PFSK-1 (cell line): ENCODE results near the gene FBH1.

Source experiments
- FOXP2 ChIP-seq: optimal IDR thresholded peaks from 2 replicates; pipeline ENCODE3; 2011; ENCODE audit warnings: borderline replicate concordance, control low read depth, inconsistent platforms; ENCODE audit not compliant: insufficient read depth; ENCODE audit errors: extremely low read length, extremely low read depth
- POLR2AphosphoS5 ChIP-seq: IDR thresholded peaks from 2 replicates; pipeline ENCODE4 v1.6.1; 2012; ENCODE audit warnings: low read depth, mild to moderate bottlenecking, control low read depth, low read length, moderate library complexity
- SIN3A ChIP-seq: IDR thresholded peaks from 2 replicates; pipeline ENCODE4 v1.6.1; 2012; ENCODE audit warnings: mild to moderate bottlenecking, low read length, moderate library complexity, borderline replicate concordance; ENCODE audit not compliant: insufficient read depth
- TAF1 ChIP-seq: IDR thresholded peaks from 2 replicates; pipeline ENCODE4 v1.6.1; 2012; ENCODE audit warnings: low read length, control low read depth, borderline replicate concordance; ENCODE audit not compliant: insufficient read depth
- TF ChIP-seq, protein P1 (sequence below), 2 experiments: IDR thresholded peaks; 2 replicates each; pipeline versions ENCODE4 v1.6.1 to v1.8.0; 2011 to 2012; ENCODE audit warnings: low read depth in 2 of 2, low read length in 2 of 2, control low read depth in 1 of 2, inconsistent platforms in 1 of 2, mild to moderate bottlenecking in 1 of 2, moderate library complexity in 1 of 2; ENCODE audit not compliant: insufficient read depth in 1 of 2

The FBH1 gene

DNA sequence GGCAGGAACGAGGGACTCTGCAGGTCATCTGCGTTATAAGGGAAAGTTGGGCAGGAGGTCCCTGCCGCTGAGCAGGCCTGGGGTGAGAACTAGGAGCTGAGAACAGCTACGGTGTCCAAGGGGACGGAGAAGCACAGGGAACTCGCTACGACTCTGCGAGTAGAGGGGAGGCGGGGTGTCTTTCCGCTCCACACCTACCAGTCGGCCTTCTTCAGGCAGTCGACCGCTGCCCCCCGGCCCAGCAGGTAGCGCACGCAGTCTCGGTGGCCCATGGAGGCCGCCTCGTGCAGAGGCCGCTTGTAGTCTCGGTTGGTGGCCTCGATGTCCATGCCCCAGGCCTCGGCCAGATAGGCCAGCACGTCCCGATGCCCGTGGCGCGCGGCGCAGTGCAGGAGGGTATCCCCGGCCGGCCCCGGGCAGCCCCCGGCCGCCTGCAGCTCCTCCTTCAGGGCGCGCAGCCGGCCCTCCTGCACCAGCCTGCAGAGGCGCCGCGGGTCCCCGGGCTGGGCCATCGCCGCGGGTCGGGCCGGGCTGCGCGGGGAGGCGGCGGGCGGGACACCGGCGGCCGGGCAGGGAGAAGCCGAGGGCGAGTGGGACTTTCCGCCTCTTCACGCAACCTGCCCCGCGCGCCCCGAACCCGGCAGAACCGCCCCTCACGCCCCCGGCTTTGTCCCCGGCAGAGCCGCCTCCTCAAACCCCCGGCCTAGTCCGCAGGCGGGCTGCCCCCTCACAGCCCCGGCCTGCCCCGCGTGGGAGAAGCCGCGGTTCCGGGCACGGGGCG lies 1.0 kb upstream of the FBH1 start:
- TF ChIP-seq TAF1 (0 out of 2 replicates have a peak, but pooled peaks have one; percentile 21), POLR2AphosphoS5 (no peak), SIN3A (no peak), FOXP2 (peak; percentile 17)
- TF ChIP-seq, protein P1, sequence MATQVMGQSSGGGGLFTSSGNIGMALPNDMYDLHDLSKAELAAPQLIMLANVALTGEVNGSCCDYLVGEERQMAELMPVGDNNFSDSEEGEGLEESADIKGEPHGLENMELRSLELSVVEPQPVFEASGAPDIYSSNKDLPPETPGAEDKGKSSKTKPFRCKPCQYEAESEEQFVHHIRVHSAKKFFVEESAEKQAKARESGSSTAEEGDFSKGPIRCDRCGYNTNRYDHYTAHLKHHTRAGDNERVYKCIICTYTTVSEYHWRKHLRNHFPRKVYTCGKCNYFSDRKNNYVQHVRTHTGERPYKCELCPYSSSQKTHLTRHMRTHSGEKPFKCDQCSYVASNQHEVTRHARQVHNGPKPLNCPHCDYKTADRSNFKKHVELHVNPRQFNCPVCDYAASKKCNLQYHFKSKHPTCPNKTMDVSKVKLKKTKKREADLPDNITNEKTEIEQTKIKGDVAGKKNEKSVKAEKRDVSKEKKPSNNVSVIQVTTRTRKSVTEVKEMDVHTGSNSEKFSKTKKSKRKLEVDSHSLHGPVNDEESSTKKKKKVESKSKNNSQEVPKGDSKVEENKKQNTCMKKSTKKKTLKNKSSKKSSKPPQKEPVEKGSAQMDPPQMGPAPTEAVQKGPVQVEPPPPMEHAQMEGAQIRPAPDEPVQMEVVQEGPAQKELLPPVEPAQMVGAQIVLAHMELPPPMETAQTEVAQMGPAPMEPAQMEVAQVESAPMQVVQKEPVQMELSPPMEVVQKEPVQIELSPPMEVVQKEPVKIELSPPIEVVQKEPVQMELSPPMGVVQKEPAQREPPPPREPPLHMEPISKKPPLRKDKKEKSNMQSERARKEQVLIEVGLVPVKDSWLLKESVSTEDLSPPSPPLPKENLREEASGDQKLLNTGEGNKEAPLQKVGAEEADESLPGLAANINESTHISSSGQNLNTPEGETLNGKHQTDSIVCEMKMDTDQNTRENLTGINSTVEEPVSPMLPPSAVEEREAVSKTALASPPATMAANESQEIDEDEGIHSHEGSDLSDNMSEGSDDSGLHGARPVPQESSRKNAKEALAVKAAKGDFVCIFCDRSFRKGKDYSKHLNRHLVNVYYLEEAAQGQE (IDR thresholded peaks at IDR 0.05; ENCODE audit: insufficient read depth in 1 of 2, low read depth in 2 of 2, low read length in 2 of 2) = no peak

DNA sequence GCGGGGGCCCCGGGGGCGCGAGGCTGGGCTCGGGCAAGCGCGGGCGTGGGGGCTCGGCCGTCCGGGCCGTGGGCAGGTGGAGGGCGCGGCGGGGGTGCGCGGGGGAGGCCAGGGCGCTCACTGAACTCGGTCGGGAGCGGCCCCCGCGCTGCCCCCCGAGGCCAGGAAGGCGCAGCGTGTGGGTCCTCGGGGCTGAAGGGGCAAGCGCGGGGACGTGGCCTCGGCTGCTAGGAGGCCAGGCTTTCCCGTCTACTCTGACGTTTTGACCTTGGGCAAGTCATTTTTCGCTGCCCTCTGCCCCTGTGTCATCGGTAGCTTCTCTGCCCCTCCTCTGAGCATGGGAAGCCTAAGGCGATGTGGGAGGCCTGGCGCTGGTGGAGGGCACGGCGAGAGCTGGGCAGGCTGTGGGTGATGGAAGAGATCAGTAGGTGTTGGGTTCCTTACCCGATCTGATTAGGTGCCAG lies 441 bp downstream of the FBH1 start:
- TF ChIP-seq FOXP2 = no peak
- TF ChIP-seq POLR2AphosphoS5 = no peak
- no peak for TF ChIP-seq TAF1
- no peak for TF ChIP-seq SIN3A
- TF ChIP-seq, protein P1 (IDR thresholded peaks at IDR 0.05; ENCODE audit: insufficient read depth in 1 of 2, low read depth in 2 of 2, low read length in 2 of 2) = no peak

DNA sequence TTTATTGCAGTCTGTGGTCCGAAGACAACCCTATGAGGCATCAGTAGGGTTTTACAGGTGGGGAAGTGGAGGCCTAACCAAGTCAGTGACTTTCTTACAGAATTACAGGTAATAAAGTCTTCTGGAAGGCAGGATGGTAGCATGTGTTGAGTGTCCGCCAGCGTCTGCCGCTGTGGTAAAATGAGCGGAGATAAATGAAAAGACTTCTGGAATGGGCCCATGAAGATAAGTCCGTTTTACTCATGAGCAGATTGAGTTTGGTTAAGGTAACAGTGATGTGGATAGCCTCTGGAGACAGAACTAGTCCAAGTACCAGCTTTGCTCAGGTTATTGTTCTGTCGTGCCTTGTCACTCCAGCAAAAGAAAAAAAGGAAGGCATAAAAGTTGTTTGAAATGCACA lies 966 bp downstream of the FBH1 start:
- TF ChIP-seq, protein P1 (IDR thresholded peaks at IDR 0.05; ENCODE audit: insufficient read depth in 1 of 2, low read depth in 2 of 2, low read length in 2 of 2) = no peak
- TF ChIP-seq SIN3A (no peak), TAF1 (no peak), FOXP2 (no peak)

DNA sequence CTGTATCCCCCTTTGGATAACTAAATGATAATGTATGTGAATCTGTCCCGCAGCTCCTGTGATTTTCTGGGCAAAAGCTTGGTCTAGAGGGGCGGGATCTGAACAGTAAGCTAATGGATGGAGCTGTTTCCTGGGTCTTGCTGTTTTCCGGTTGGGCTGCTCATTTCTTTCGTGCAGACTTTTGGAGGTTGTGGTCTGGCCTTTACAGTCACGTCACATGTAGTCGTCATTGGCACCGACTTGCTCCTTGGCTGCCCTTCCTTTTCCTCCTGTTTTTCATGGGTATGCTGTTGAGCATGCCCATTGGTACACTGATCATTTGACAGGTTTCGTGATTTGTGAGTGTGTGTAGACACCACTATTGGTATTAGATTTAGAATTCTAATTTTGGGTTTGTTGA lies 2.0 kb downstream of the FBH1 start:
- TF ChIP-seq, protein P1 (IDR thresholded peaks at IDR 0.05; ENCODE audit: insufficient read depth in 1 of 2, low read depth in 2 of 2, low read length in 2 of 2) = no peak
- TF ChIP-seq SIN3A (no peak), POLR2AphosphoS5 (no peak), FOXP2 (no peak), TAF1 (no peak)

DNA sequence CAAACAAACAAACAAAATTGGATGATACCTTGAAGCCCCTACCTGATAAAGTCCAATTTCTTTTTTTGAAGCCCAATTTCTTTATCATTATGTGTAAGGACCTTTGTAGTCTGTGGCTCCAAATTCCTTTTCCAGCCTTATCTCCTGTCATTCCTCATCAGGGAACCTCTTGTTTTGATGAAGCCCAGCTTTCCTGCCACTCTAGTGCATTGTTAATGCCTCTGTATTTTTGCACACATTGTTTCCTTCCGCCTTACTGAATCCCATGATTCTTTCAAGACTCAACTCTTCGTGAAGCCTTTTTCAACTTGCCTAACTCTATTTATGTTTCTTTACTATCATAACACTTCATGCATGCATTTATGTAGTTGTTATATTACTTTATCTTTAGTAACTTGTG lies 3.3 kb downstream of the FBH1 start:
- no peak for TF ChIP-seq POLR2AphosphoS5
- no peak for TF ChIP-seq TAF1
- TF ChIP-seq FOXP2 = no peak
- TF ChIP-seq, protein P1 (IDR thresholded peaks at IDR 0.05; ENCODE audit: insufficient read depth in 1 of 2, low read depth in 2 of 2, low read length in 2 of 2) = no peak
- TF ChIP-seq SIN3A = no peak
